ENCODE results near the gene UBL3. TPM values are rescaled to one million over a fixed set of nuclear protein-coding genes. Genes with fewer than 3 reads are reported as not detected.
A peak's percentile ranks its signal among the peaks of the same experiment; 100 is the strongest.

Gene UBL3
- total and polyA plus RNA-seq, 2 donors: 10.2 to 31.2 TPM

DNA sequence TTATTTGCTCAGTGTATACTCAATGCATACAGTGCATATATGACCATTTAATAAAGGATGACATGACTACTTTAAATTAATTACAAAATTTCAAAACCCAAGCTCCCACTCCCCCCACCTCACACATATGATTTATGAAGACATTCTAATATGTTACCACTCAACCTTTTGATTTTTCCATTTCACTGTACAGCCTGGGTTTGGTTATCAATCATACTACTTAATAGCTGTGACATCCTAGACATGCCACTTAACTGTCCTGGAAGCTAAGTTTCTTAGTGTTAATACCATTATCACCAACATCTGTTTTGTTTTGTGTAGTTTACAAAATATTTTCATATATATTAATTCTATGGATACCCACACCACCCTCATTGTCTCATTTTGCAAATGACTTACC, 42.2 kb downstream of the UBL3 start:
- H3K36me3 ChIP-seq (ENCODE audit: control insufficient read depth in 2 of 2, insufficient read depth in 2 of 2, low read length in 1 of 2): no peaks in the 10 kb centered on the region
- H3K27me3 ChIP-seq (ENCODE audit: control insufficient read depth in 2 of 2, insufficient read depth in 1 of 2, low read length in 1 of 2): no peaks in the 10 kb centered on the region
- no peaks in the 10 kb centered on the region for H3K9me3 ChIP-seq (ENCODE audit: control insufficient read depth in 2 of 2, insufficient read depth in 1 of 2, low read length in 1 of 2)
- no peak for DNase-seq (ENCODE audit: low read depth in 6 of 9, low spot score in 9 of 9)
- no peak overlapping the region for H3K27ac ChIP-seq (ENCODE audit: low read depth in 1 of 2, low read length in 1 of 2)
- H3K4me1 ChIP-seq (ENCODE audit: control insufficient read depth in 2 of 2, insufficient read depth in 2 of 2, low read length in 2 of 2): peaks cover 0 to 2% of the 10 kb centered on the region in 2 donors
- H3K4me3 ChIP-seq (ENCODE audit: low read length in 2 of 2): no peak overlapping the region

DNA sequence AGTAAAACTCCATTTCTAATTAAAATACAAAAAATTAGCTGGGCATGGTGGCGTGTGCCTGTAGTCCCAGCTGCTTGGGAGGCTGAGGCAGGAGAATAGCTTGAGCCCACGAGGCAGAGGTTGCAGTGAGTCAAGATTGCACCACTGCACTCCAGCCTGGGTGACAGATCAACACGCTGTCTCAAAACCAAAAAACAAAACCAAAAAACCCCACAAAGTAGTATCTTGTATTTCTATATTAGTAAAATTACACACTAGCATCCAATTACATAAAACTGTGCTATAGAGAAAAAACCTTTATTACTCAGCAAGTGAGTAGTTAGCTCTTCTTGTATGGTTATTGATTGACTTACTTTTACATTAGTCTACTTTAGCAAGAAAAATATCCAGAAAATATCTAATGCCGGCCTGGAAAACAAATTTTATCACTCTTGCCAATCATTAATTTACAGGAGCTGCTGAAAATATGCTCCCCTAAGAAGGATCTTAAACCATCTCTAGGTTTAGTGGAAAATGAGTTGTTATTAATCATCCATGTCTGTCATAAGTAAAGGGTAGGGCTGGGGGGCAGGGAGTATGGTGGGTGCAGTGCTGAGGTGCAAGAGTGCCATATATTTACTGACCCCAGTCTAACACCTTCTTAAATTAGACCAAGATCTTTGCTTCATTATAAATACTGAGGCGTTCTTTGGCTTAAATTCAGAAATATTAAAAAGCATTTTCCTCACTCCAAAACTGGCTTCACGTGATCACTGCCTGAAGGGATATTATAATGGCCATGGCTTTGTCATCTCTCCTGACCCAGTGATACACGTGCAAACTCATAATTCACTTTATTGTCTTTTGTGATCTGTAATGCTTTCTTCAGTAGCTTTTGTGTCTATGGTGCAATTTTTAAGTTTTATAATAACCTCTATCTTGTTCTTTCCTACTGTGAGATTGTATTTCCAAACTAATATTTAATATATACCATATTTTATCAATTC, 44.1 kb downstream of the UBL3 start:
- H3K4me3 ChIP-seq (ENCODE audit: low read length in 2 of 2): no peak overlapping the region
- no peak for DNase-seq (ENCODE audit: low read depth in 6 of 9, low spot score in 9 of 9)
- peaks cover 2 to 4% of the 10 kb centered on the region in 2 donors for H3K4me1 ChIP-seq (ENCODE audit: control insufficient read depth in 2 of 2, insufficient read depth in 2 of 2, low read length in 2 of 2)
- WGBS: 94% methylated on average over 7 of the region's 7 CpGs
- H3K9me3 ChIP-seq (ENCODE audit: control insufficient read depth in 2 of 2, insufficient read depth in 1 of 2, low read length in 1 of 2): no peaks in the 10 kb centered on the region
- no peak overlapping the region for H3K27ac ChIP-seq (ENCODE audit: low read depth in 1 of 2, low read length in 1 of 2)
- H3K27me3 ChIP-seq (ENCODE audit: control insufficient read depth in 2 of 2, insufficient read depth in 1 of 2, low read length in 1 of 2): no peaks in the 10 kb centered on the region
- H3K36me3 ChIP-seq (ENCODE audit: control insufficient read depth in 2 of 2, insufficient read depth in 2 of 2, low read length in 1 of 2): no peaks in the 10 kb centered on the region

DNA sequence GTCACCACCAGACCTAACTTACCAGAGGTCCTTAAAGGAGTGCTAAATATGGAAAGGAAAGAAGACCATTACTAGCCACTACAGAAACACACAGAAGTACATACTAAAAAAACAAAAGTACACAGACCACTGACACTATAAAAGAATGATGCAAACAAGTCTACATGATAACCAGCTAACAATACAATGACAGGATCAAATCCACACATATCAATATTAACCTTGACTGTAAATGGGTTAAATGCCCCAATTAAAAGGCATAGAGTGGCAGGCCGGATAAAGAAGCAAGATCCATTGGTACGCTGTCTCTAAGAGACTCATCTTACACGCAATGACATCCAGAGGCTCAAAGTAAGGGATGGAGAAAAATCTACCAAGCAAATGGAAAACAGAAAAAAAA, 47.2 kb downstream of the UBL3 start:
- no peaks in the 10 kb centered on the region for H3K27me3 ChIP-seq (ENCODE audit: control insufficient read depth in 2 of 2, insufficient read depth in 1 of 2, low read length in 1 of 2)
- no peaks in the 10 kb centered on the region for H3K36me3 ChIP-seq (ENCODE audit: control insufficient read depth in 2 of 2, insufficient read depth in 2 of 2, low read length in 1 of 2)
- H3K4me3 ChIP-seq (ENCODE audit: low read length in 2 of 2): no peak overlapping the region
- 97% methylated on average over 3 of the region's 3 CpGs for WGBS
- no peak overlapping the region for H3K27ac ChIP-seq (ENCODE audit: low read depth in 1 of 2, low read length in 1 of 2)
- H3K4me1 ChIP-seq (ENCODE audit: control insufficient read depth in 2 of 2, insufficient read depth in 2 of 2, low read length in 2 of 2): peaks cover 2 to 4% of the 10 kb centered on the region in 2 donors
- no peaks in the 10 kb centered on the region for H3K9me3 ChIP-seq (ENCODE audit: control insufficient read depth in 2 of 2, insufficient read depth in 1 of 2, low read length in 1 of 2)
- DNase-seq (ENCODE audit: low read depth in 6 of 9, low spot score in 9 of 9): no peak

DNA sequence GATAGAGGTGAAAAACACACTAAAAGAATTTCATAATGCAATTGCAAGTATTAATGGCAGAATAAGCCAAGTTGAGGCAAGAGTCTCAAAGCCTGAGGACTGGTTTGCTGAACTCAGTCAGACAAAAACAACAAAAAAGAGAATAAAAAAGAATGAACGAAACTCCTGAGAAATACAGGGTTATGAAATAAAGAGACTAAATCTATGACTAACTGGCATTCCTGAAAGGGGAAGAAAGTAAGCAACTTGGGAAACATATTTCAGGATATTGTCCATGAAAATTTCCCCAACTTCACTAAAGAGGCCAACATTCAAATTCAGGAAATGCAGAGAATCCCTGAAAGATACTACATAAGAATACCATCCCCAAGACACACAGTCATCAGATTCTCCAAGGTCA, 47.8 kb downstream of the UBL3 start:
- H3K4me3 ChIP-seq (ENCODE audit: low read length in 2 of 2): no peak overlapping the region
- H3K36me3 ChIP-seq (ENCODE audit: control insufficient read depth in 2 of 2, insufficient read depth in 2 of 2, low read length in 1 of 2): no peaks in the 10 kb centered on the region
- no peak for DNase-seq (ENCODE audit: low read depth in 6 of 9, low spot score in 9 of 9)
- no peaks in the 10 kb centered on the region for H3K27me3 ChIP-seq (ENCODE audit: control insufficient read depth in 2 of 2, insufficient read depth in 1 of 2, low read length in 1 of 2)
- H3K27ac ChIP-seq (ENCODE audit: low read depth in 1 of 2, low read length in 1 of 2): no peak overlapping the region
- H3K4me1 ChIP-seq (ENCODE audit: control insufficient read depth in 2 of 2, insufficient read depth in 2 of 2, low read length in 2 of 2): peaks cover 2 to 4% of the 10 kb centered on the region in 2 donors
- no peaks in the 10 kb centered on the region for H3K9me3 ChIP-seq (ENCODE audit: control insufficient read depth in 2 of 2, insufficient read depth in 1 of 2, low read length in 1 of 2)
- 98% methylated on average over 1 of the region's 1 CpG for WGBS

DNA sequence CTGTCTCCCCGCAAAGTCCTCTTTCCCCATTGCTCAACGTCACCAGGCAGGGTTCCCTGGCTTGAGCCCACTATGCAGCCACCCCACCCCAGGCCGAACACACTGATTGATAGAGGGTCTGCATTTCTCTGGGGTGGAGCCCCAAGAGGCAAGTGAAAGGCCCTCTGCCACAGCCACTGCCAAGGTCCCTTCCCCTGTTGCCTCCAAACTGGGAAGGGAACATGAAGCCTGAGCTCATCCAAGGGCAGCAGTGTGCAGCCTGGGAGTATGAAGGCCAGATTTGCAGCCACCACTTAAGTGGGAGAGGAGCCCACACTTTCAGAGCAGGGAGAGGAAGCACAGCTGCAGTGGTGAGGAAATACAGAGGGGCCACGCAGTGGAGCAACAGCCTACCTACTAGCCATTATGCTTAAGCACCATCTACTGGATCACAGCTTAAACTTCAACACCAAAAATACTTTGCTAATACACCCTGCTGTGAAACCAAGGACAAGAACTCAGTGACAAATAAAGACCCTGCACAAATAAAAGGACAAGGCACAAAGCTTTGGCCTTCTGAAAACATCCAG, 48.6 kb downstream of the UBL3 start:
- H3K27me3 ChIP-seq (ENCODE audit: control insufficient read depth in 2 of 2, insufficient read depth in 1 of 2, low read length in 1 of 2): no peaks in the 10 kb centered on the region
- no peak overlapping the region for H3K4me3 ChIP-seq (ENCODE audit: low read length in 2 of 2)
- DNase-seq (ENCODE audit: low read depth in 6 of 9, low spot score in 9 of 9): peak in 2 of 9 donors; percentile 12 to 27
- H3K9me3 ChIP-seq (ENCODE audit: control insufficient read depth in 2 of 2, insufficient read depth in 1 of 2, low read length in 1 of 2): no peaks in the 10 kb centered on the region
- peaks cover 2 to 4% of the 10 kb centered on the region in 2 donors for H3K4me1 ChIP-seq (ENCODE audit: control insufficient read depth in 2 of 2, insufficient read depth in 2 of 2, low read length in 2 of 2)
- no peak overlapping the region for H3K27ac ChIP-seq (ENCODE audit: low read depth in 1 of 2, low read length in 1 of 2)
- H3K36me3 ChIP-seq (ENCODE audit: control insufficient read depth in 2 of 2, insufficient read depth in 2 of 2, low read length in 1 of 2): no peaks in the 10 kb centered on the region
- 88% methylated on average over 4 of the region's 4 CpGs for WGBS

DNA sequence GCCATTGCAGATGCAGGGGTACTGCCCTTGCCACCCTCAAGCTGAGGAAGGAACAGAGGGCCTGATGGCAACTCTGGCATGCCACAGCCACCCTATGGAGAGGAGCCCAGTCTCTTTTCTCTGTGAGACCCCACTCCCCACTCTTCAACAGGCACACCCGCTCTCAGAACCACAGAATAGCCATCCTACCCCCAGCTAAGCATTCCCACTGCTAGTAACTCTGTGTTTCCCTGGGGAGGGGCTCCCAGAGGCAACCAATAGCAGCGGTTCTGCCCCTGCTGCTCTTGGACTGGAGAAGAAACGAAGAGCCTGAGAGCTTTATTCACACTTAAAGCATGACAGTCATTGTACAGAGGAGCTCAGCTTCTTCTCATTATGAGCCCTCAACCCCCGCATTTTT, 49.3 kb downstream of the UBL3 start:
- peaks cover 2 to 4% of the 10 kb centered on the region in 2 donors for H3K4me1 ChIP-seq (ENCODE audit: control insufficient read depth in 2 of 2, insufficient read depth in 2 of 2, low read length in 2 of 2)
- H3K27me3 ChIP-seq (ENCODE audit: control insufficient read depth in 2 of 2, insufficient read depth in 1 of 2, low read length in 1 of 2): no peaks in the 10 kb centered on the region
- WGBS: 97% methylated on average over 4 of the region's 4 CpGs

DNA sequence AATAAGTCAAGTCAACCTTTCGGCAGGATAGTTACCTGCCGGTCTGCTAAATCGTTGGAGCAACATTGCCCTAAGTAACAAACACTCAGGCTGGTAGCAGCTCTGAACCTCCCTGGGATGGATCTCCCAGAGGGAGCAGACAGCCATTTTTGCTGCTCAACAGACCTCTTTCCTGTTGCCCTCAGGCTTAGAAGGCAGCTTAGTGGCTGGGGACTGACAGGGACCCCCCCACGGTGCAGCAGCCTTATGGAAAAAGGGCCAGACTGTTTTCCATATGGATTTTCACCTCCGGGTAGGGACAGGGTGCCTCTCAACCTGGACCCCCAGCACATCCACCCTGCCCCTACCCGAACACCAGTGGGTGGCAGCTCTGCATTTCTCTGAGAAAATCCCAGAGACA, 49.7 kb downstream of the UBL3 start:
- Histone ChIP-seq H3K27me3 (ENCODE audit: control insufficient read depth in 2 of 2, insufficient read depth in 1 of 2, low read length in 1 of 2) (no peaks in the 10 kb centered on the region), H3K9me3 (ENCODE audit: control insufficient read depth in 2 of 2, insufficient read depth in 1 of 2, low read length in 1 of 2) (no peaks in the 10 kb centered on the region), H3K4me3 (ENCODE audit: low read length in 2 of 2) (no peak overlapping the region), H3K27ac (ENCODE audit: low read depth in 1 of 2, low read length in 1 of 2) (no peak overlapping the region), H3K36me3 (ENCODE audit: control insufficient read depth in 2 of 2, insufficient read depth in 2 of 2, low read length in 1 of 2) (no peaks in the 10 kb centered on the region), H3K4me1 (ENCODE audit: control insufficient read depth in 2 of 2, insufficient read depth in 2 of 2, low read length in 2 of 2) (peaks cover 2 to 4% of the 10 kb centered on the region in 2 donors)
- 97% methylated on average over 6 of the region's 6 CpGs for WGBS
- DNase-seq (ENCODE audit: low read depth in 6 of 9, low spot score in 9 of 9): no peak

More for the DNA sequence above, 49.3 kb downstream of the UBL3 start:
- Histone ChIP-seq H3K36me3 (ENCODE audit: control insufficient read depth in 2 of 2, insufficient read depth in 2 of 2, low read length in 1 of 2) (no peaks in the 10 kb centered on the region), H3K27ac (ENCODE audit: low read depth in 1 of 2, low read length in 1 of 2) (no peak overlapping the region), H3K9me3 (ENCODE audit: control insufficient read depth in 2 of 2, insufficient read depth in 1 of 2, low read length in 1 of 2) (no peaks in the 10 kb centered on the region), H3K4me3 (ENCODE audit: low read length in 2 of 2) (no peak overlapping the region)
- no peak for DNase-seq (ENCODE audit: low read depth in 6 of 9, low spot score in 9 of 9)

DNA sequence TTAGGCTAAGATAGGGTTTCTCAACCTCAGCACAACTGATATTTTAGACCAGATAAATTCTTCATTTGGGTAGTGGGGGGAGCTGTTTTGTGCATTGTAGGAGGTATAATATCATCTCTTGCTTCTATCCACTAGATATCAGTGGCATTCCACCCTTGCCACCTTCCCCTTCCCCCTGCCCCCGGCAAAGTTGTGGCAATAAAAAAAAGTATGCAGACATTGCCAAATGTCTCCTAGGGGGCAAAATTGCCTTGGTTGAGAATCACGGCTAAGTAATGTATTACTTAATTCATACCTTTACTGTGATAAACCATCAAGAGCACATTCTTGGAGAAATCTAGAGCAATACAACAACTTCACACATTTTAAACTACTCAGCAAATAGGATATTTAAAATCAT, 51.4 kb downstream of the UBL3 start:
- no peaks in the 10 kb centered on the region for H3K27me3 ChIP-seq (ENCODE audit: control insufficient read depth in 2 of 2, insufficient read depth in 1 of 2, low read length in 1 of 2)
- H3K4me3 ChIP-seq (ENCODE audit: low read length in 2 of 2): no peak overlapping the region
- H3K9me3 ChIP-seq (ENCODE audit: control insufficient read depth in 2 of 2, insufficient read depth in 1 of 2, low read length in 1 of 2): no peaks in the 10 kb centered on the region
- H3K27ac ChIP-seq (ENCODE audit: low read depth in 1 of 2, low read length in 1 of 2): no peak overlapping the region
- 88% methylated on average over 2 of the region's 2 CpGs for WGBS
- DNase-seq (ENCODE audit: low read depth in 6 of 9, low spot score in 9 of 9): no peak
- no peaks in the 10 kb centered on the region for H3K36me3 ChIP-seq (ENCODE audit: control insufficient read depth in 2 of 2, insufficient read depth in 2 of 2, low read length in 1 of 2)
- H3K4me1 ChIP-seq (ENCODE audit: control insufficient read depth in 2 of 2, insufficient read depth in 2 of 2, low read length in 2 of 2): peaks cover 2 to 4% of the 10 kb centered on the region in 2 donors

DNA sequence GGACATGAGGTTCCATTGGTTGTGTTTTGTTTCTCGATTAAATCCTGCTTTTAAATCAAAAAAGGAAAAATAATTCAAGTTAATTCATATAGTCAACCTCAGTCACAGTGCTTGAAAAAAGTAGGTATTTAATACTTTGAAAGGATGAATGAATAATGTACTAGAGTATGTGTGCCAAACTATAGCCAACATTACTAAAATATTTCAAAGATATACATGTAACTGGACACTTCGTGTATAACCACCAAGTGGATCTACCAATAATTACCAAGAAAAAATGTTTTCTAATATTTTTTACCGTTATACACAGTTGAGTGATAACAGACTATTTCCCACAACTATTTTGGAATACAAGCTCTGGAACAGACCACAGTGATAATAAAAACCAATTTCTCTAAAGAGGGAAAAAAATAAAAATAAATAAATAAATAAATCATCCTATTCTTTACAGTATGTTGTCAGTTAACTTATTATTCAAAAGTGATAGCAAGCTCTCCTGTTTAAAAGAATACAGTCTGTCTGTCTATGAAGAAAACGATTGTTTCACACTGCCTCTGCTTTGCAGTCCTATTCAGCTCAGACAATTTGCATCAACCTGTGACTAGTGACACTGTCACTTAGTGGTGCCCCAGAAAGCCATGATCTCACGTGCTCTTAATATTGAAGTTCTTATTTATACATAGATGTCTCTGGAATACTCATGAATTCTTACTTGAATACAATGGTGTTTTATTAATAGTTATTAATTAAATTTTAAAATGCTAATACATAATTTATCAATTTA, 58.2 kb downstream of the UBL3 start:
- Histone ChIP-seq H3K27ac (ENCODE audit: low read depth in 1 of 2, low read length in 1 of 2) (no peak overlapping the region), H3K4me1 (ENCODE audit: control insufficient read depth in 2 of 2, insufficient read depth in 2 of 2, low read length in 2 of 2) (no peaks in the 10 kb centered on the region), H3K9me3 (ENCODE audit: control insufficient read depth in 2 of 2, insufficient read depth in 1 of 2, low read length in 1 of 2) (no peaks in the 10 kb centered on the region), H3K4me3 (ENCODE audit: low read length in 2 of 2) (no peak overlapping the region), H3K27me3 (ENCODE audit: control insufficient read depth in 2 of 2, insufficient read depth in 1 of 2, low read length in 1 of 2) (no peaks in the 10 kb centered on the region), H3K36me3 (ENCODE audit: control insufficient read depth in 2 of 2, insufficient read depth in 2 of 2, low read length in 1 of 2) (no peaks in the 10 kb centered on the region)
- WGBS: 98% methylated on average over 5 of the region's 5 CpGs
- DNase-seq (ENCODE audit: low read depth in 6 of 9, low spot score in 9 of 9): no peak
